Left renal cortex interstitium (tissue), 4 donors: ENCODE data around the gene ITGBL1. TPM values are rescaled to one million over a fixed set of nuclear protein-coding genes. Genes with fewer than 3 reads are reported as not detected.

ENCODE experiments used
- DNase-seq, 4 donors: peaks; one replicate each; pipeline ENCODE4 v3.0.0-alpha.2; 2013; ENCODE audit warnings: low read depth in 4 of 4, low spot score in 2 of 4, missing footprints in 1 of 4
- polyA plus RNA-seq, 4 donors: library from polyadenylated mRNA; unstranded; fragments of 120-200 nt; gene quantifications; one replicate each; pipeline ENCODE4 v1.2.1, GENCODE V29; 2013; ENCODE audit not compliant: insufficient read length in 4 of 4

Gene ITGBL1
- polyA plus RNA-seq, 4 donors = 0.43 to 0.90 (median 0.63) TPM

DNA sequence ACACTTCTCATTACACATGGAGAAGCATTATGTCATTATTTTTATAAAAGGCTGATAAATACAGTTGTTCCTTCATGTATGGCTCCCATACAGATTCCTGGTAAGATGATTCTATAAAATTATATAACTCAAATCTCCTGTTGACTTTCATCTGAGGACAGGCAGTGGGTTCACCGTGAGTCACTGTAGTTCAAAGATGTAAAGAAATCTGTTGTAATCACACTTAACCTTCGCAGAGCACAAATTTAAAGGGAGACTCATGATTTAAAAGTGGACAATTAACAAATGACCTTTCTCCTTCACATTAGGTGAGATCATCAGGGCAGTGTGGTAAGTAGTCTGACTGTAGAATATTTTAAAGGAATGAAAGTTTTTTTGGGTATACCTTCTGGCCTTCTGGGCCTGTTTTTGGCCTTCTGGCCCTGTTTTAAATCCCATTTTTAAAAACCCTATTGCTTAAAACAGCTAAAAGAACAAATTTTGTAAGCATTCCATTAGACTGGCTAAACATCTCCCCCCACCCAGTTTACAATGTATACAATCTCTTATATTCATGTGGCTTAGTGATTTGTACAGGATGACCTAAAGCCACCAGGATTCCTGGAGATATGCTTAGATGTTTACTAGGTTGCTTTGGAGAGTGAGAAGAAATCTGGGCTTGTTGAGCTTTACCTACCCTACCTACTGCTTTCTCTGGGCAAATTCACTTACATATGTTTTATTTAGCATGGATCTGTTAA, 171.2 kb downstream of the ITGBL1 start:
- DNase-seq = no peak

DNA sequence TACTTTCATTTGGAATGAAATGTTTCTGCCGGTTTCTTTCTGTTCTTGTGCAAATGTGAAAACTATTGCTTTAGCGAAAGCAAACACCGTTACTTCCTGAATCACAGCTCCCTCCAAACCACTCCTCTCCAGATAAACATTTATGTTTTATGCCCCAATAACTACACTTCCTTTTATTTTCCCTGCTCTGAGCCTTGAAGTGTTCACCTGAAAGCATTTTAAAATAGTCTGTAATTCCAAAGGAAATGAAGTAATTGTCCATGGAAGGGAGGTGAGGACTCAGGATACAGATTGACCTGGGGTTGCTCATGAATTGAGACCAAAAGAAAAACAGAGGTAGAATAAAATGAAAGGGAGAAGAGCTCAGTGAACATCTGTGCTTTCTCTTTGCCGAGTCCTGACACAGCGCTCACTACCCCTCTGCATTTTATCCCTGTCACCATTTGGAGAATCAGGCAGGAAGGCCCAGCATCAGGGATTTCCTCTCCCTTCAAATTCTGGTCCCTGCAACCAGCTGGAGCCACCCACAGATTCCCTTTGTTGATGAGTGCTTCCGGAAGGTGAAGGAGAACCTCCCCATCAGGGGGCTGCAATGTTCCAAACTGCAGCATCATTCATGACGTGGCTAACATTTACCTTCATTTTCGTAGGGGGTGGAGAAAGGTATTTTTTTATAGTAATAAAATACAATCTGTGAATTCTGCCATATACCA, 171.9 kb downstream of the ITGBL1 start:
- peak in 1 of 4 donors; percentile 28 for DNase-seq

DNA sequence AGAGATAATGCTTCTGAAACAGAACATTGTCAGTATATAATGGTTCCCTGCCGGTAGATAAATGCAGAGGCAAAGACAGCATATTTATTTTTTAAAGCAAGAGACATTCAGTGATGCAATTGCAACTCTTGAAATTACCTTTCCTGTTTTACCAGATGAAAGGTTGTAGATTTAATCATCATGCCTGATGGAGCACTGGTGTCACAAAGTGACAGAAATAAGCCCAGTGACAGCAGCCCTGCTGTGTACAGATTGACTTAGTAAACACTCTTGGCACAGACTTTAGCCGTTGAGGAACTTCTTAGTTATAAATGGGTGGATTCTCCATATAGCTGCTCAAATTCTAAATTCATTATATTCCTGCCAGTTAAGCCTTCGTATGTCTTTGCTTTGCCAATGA, 172.5 kb downstream of the ITGBL1 start:
- no peak for DNase-seq

DNA sequence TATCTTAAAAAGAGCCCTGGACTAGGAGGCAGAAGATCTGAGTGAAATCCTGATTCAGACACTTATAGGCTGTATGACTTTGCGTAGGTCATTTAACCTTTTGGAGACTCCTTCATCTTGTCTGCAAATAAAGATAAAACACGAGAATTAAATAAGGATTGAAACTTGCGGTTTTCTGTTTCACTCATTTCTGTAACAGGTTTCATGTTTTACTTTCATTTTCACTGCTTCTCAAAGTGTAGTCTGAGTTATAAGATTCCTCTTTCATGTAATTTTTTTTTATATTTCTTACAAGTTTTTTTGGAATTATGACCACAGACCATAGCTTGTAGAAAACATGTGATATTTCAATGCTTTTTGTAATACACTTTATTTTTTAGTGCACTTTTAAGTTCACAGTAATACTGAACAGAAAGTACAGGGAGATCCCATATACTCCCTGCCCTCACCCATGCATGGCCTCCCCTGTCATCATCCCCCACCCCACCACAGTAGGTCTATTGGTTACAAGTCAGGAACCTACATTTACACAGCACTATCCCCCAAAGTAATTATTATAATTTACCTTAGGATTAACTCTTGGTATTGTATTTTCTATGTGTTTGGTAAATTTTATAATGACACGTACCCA, 174.6 kb downstream of the ITGBL1 start:
- no peak for DNase-seq

DNA sequence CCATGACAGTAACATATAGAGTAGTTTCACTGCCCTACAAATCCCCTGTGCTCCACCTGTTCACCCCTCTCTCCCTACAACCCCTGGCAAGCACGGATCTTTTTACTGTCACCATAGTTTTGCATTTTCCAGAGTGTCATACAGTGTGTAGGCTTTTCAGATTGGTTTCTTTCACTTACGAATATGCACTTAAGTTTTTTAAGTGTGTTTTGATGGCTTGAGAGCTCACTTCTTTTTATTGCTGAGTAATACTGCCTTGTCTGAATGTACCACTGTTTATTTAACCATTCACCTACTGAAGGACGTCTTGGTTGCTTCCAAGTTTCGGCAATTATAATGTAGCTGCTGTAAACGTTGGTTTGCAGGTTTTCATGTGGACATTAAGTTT, 175.1 kb downstream of the ITGBL1 start:
- DNase-seq = no peak

DNA sequence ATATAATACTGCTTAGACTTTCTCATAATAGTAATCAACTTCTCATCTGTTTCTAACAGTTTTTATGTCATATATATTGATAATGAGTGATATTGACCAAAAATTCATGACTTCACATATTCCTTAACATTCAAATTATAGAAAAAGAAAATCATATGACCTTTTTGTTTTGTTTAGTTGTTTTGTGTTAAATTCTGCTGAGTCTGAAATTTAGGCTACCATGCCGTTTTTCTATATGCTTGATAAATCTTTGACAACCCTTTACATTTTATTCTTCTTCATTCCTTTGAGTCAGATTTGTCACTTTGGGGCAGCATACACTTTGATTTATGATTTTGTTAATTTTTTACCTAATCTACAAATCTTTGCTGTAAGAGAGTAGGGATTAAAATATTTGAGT, 176.4 kb downstream of the ITGBL1 start:
- DNase-seq = no peak

DNA sequence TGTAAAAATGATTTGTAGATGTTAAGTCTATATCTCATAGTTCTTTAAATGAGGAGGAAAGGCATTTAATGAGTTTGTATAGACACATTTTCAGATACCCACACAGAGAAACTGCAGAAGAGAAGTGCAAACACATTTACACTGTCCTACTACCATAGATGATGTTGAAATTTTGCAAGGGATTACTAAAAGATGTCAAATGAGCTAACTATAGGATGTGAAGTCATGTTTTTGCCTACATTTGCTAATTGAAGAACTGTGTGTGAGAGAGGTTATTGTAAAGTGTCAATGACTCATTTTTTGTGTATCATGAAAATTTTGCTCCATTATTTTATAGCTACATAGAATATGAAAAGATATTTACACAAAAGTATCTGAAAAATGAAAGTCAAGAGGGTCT, 178.9 kb downstream of the ITGBL1 start:
- no peak for DNase-seq

DNA sequence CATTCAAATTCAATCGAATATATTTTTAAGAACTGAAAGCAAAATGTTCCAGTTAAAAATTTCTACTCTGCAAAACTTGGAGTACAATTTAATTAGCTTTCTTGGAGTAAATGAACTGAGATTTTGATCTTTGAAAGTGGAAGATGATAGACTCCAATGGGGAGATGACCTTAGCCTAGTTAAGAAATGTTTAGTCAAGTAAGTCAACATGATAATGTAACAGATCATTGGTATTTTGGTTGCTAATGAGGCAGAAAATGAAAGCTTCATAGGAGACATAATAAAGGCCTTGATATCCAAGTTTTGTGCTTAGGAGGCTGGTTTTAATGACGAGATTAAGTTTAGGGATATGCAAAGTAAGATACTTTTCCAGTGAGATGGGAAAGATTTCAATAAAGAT, 181.7 kb downstream of the ITGBL1 start:
- DNase-seq = no peak

DNA sequence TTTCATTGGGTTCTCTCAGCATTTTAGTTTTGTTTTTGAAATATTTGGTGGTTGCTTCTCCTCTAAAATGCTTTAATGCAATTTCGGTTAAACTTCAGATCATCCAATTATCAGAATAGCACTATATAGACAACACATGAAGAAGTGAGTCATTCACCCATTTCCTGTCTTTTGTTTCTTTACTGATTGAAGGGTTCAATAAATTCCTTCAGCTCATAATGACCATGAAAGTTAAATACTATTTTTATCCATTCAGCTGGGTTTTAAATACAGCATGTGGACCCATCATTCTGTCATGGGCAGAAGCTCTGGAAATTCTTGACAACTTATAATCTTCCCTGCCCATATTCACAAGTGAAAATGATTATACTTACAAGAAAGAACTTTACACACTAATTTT, 187.2 kb downstream of the ITGBL1 start:
- DNase-seq = no peak

DNA sequence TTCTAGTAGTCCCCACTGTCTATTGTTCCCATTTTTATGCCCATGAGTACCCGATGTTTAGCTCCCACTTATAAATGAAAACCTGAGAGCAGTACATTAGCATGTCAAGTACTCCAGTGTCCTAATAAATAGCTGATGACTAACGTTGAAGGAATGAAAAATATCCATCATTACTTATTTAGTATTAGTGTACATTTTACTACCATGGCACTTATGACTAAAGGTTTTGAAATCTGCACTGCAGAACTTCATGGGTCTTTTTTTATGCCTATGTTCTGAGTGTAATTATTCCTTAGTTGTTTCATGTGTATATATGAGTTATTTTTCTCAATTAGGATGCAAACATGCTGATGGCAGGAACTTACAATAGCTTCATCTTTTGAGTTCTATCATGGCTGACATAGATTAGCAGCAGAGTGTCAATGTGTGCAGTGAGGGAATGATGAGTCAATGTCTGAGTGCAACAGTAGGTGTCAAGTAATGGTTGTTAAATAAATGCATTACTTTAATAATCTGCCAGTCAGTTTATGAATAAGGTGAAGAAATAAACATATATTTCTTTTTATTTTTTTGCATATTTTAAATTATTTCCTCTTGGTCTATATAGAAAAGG, 188.4 kb downstream of the ITGBL1 start:
- no peak for DNase-seq

DNA sequence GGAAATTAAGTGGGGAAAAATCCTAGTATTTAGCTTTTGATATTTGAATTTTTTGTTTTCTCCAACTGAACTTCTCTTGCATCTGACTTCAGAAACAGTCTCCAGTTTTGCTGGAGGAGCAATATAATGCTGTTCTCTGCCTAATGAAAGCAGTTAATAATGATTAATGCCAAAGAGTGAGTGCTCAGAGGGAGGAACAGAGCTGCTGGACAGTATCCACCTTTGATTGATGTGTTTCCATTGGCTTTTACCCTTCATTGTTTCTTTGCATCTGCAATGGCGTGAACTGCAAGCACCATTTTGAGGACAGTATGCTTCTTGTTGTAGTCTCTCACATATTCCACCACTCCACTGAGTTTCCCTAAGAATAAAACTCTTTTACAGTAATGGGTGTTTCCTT, 193.4 kb downstream of the ITGBL1 start:
- no peak for DNase-seq

DNA sequence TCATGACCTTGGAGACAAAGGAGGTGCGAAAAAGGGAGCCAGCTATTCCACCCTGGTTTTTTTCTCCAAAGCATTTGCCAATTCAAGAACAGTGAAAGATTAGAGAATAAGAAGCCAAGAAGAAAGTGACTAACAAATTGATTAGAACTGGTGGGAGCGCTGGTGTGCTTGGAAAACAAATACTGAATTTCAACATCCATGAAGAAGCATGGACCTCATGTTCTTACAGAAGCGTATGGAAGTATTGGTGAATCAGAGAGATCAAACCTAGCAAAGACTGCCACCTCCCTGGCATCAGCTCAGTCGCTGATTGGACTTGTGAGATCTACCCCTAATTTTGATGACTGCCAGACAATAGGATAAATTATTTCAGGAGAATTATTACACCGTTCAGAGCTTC, 195.3 kb downstream of the ITGBL1 start:
- DNase-seq = no peak

DNA sequence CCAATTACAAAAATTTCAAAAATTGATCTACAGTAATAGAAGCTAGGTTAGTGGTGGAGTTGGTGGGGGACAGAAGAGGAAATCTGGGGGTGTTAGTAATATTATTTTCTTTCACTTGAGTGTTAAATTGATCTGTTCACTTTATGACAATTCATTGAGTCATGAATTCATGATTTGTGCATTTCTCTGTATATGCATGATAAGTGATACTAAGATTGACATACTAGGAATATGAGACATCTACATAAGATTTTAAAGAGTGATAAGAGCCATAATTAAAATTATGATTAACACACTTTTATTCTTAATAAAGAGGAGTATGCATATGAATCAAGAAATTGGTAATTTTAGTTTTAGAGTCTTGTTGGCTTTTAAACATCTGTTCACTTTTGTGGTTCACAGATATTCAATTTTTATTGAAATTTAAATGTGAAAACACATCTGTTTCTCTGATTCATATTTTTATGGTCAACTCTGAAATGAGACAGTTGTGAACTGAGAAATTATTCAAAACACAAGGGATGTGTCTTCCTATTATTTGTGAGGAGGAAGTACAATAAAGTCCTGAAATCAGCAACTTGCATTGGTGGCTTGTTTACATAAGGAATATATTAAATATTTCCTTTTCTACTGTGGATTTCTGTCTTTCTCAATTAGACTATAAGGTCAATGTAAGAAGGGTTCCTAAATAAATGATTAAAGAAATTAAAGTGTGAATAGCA, 196.5 kb downstream of the ITGBL1 start:
- DNase-seq = no peak

DNA sequence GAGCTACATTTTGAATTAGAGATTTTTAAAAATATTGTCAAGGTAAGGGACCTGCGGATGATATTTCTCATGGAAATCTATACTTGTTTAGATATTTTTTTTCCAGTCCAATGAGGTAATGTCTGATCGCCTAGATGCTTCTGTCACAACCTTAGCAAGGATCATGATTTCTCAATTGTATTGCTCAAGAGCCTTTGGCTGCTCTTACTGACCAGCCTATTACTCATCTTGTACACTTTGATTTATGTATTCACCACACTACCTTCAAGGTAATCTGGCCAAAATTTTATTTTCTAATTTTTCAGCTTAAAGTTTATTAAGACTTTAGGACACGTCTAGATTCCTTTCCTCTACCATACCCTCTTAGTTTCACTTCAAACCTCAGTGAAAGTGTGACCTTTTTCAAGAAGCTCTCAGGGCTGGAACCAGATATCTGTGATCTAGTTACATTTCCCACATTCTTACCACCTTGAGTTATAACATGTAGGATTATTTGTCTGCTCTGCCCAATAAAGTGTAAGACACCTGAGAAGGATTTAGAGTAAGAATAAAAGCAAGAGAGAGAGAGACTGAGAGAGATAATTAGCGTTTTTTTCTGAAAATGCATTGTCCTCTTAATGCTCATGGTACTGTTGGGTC, 197.1 kb downstream of the ITGBL1 start:
- peak in 1 of 4 donors; percentile 19 for DNase-seq

DNA sequence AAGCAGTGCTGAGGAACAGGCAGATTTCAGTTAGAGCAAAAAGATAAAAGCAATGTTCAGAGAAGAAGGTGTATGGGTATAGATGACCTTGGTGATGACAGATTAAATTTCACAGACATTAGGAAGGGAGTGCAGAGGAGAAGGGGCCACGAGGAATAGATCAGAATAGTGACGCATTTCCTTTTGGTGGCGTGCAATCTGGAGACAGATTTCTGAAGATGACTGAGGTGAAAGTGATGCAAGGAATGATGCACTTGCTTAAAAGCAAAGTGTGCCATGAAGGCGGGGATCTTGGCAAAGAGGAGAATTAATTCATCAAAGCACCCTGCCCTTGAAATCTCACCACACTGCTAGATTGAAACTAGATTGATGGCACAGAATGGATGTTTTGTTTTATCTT, 202.4 kb downstream of the ITGBL1 start:
- DNase-seq = no peak

DNA sequence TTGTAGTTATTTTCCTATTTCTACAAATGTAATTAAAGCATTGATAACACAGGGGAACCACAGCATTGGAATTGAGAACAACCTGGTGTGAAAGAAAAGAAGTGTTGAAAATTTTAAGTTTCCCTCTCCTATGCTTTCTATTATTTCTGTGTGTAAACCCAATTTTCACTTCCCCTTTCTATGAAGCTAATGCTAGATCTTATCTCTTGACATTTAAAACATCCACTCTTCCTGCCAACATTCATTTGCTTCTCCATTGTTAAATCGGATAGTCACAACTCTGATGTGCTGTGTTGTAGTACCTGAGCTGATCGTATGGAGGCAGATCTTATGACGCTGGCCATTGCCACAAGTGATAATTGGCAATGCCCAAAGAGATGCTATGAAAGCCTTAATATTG, 203.0 kb downstream of the ITGBL1 start:
- DNase-seq = no peak

DNA sequence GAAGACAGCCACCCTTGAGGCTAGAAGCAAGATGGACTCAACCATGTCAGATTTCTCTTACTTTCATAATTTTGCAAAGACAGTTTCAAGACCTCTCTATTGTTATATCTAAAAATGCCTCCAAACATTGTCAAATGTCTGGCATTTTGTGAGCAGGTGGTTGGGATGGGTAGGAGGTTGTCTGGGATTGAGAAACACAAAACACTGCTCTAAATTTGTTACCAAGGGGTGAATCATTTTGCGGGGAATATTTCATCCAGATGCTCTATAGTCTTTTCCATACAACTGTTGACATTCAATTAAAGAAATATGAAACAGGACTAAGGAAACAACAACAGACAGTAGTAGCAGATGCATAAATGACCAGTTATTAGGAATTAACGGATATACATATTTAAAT, 208.2 kb downstream of the ITGBL1 start:
- no peak for DNase-seq

DNA sequence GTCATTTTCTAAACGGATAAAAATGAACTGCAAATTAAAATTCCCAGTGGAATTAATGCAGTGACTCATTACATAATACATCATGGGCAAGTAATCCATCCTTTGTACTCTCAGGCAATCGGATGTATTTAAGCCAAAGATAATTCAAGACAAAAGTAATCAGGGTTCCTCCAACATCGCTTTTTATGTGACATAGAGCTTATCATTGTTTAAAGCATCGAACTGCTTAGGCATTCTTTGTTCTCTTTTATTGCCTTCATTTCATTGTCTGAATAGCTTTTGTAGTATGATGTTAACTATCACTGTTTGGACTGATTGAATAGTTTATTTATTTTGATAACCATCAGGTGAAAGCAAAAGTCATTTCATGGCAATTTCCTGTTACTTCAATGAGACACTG, 209.4 kb downstream of the ITGBL1 start:
- no peak for DNase-seq

DNA sequence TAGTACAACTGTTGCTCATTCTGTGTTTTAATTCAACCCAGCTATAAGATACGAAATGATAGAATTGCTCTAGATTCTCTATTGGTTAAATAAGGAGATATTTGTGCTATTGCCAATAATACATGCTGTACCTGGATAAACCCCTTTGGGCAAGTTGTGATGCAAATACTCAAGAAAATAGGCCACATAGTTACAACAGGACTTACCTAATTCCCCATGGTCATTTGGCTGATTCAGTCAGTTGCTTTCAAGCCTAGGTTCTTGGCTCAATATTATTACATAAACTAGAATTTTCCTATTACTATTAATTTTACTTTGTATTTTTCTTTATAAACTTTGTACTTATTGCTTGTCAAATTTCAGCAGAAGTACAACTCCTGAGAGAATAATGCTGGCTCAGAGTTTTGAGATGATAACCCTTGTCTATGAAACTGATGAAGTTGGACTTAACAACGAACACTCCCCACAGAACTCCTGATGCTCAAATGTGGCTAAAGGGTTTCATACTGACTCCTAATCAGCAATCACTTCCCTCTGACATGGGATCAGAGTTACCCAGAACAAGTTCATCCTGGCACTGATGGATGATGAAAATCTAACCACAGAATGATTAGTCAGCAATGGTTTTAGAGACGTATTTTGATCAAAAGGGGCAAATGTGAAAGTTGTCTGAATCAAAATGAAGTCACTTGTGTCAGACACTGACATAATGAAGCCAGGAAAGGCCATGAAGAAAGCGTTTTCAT, 221.1 kb downstream of the ITGBL1 start:
- no peak for DNase-seq

DNA sequence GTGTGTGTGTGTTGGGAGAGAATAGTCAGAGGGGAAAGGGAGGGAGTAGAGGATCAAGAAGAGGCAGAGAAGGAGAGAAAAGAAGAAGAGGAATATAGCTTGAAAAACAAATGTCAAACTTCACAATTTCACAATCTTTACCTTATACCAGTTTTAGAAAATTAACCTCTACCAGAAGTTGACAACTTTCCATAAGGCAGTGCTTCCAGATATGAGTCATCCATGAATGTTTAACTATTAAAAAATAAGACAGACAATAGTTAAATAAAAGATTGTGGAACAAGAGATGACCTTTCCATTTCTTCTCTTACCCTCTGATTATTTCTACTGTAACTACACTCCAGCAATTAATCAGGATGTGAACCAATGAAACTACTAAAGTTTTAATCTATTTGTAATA, 229.4 kb downstream of the ITGBL1 start:
- DNase-seq = no peak
